GM18520 (cell line): Measurements from ENCODE around the gene FOXC1.
A peak's percentile ranks its signal among the peaks of the same experiment; 100 is the strongest.

ENCODE experiments used
- ATAC-seq: cut with Tn5 transposase; IDR thresholded peaks from one replicate; pipeline ENCODE4 v1.9.1; 2021; ENCODE audit not compliant: unreplicated experiment

Gene FOXC1

GRCh38 chr6:1622851-1623768 lies 13.4 kb downstream of the FOXC1 start:
- no peak for ATAC-seq

- no peak for ATAC-seq
Measured at GRCh38 chr6:1623769-1624057, 14.0 kb downstream of the FOXC1 start.

- ATAC-seq, result no peak
Measured at GRCh38 chr6:1624058-1624850, 14.5 kb downstream of the FOXC1 start.

GRCh38 chr6:1624851-1625781 lies 15.4 kb downstream of the FOXC1 start:
- no peak for ATAC-seq

- no peak for ATAC-seq
Measured at GRCh38 chr6:1625794-1626435, 16.2 kb downstream of the FOXC1 start.

- ATAC-seq, result no peak
Measured at GRCh38 chr6:1626481-1626880, 16.8 kb downstream of the FOXC1 start.

GRCh38 chr6:1627827-1628560 lies 18.3 kb downstream of the FOXC1 start:
- ATAC-seq, result no peak

- ATAC-seq, result no peak
Measured at GRCh38 chr6:1629316-1629715, 19.6 kb downstream of the FOXC1 start.

- ATAC-seq, result no peak
Measured at GRCh38 chr6:1630212-1630770, 20.6 kb downstream of the FOXC1 start.

GRCh38 chr6:1630771-1631217 lies 21.1 kb downstream of the FOXC1 start:
- ATAC-seq, result no peak

GRCh38 chr6:1631251-1631650 lies 21.5 kb downstream of the FOXC1 start:
- ATAC-seq, result no peak

- ATAC-seq, result no peak
Measured at GRCh38 chr6:1633366-1634021, 23.8 kb downstream of the FOXC1 start.

GRCh38 chr6:1634081-1634480 lies 24.4 kb downstream of the FOXC1 start:
- ATAC-seq, result no peak

GRCh38 chr6:1635305-1636010 lies 25.7 kb downstream of the FOXC1 start:
- ATAC-seq, result no peak

- no peak for ATAC-seq
Measured at GRCh38 chr6:1636272-1636825, 26.6 kb downstream of the FOXC1 start.

- peak; percentile 50 for ATAC-seq
Measured at GRCh38 chr6:1636971-1637871, 27.5 kb downstream of the FOXC1 start.

GRCh38 chr6:1639430-1639829 lies 29.7 kb downstream of the FOXC1 start:
- no peak for ATAC-seq
